Astrocyte (in vitro differentiated cells and primary cell): ENCODE data around the gene MCOLN1. TPM values are rescaled to one million over a fixed set of nuclear protein-coding genes. Genes with fewer than 3 reads are reported as not detected.

ENCODE experiments used
- DNase-seq: peaks from one replicate; pipeline ENCODE4 v3.0.0-alpha.2; 2010; ENCODE audit warnings: low read depth
- FAIRE-seq: peaks from 2 replicates; lab custom pipeline; 2011; peaks lifted over from hg19 to GRCh38; lab: Jason Lieb, UNC
- H2AFZ ChIP-seq: 2 replicates; pipeline ENCODE4 v1.6.0; 2012; ENCODE audit warnings: low read depth, low read length, inconsistent platforms
- H3K27ac ChIP-seq: 2 replicates; pipeline ENCODE4 v1.5.1; 2011; ENCODE audit warnings: low read depth, low read length, inconsistent platforms
- H3K27me3 ChIP-seq: 2 replicates; pipeline ENCODE4 v1.6.0; 2011; ENCODE audit warnings: low read length, inconsistent platforms; ENCODE audit not compliant: insufficient read depth
- H3K36me3 ChIP-seq: 2 replicates; pipeline ENCODE4 v1.5.1; 2011; ENCODE audit warnings: low read length, inconsistent platforms; ENCODE audit not compliant: insufficient read depth
- H3K4me1 ChIP-seq: 2 replicates; pipeline ENCODE4 v1.5.1; 2011; ENCODE audit warnings: low read length, inconsistent platforms; ENCODE audit not compliant: insufficient read depth
- H3K4me2 ChIP-seq: 2 replicates; pipeline ENCODE4 v1.6.0; 2012; ENCODE audit warnings: low read length, inconsistent platforms
- H3K4me3 ChIP-seq: 2 replicates; pipeline ENCODE4 v1.5.1; 2011; ENCODE audit warnings: low read depth, mild to moderate bottlenecking, low read length, inconsistent platforms; ENCODE audit not compliant: insufficient read depth
- H3K79me2 ChIP-seq: 2 replicates; pipeline ENCODE4 v1.6.0; 2012; ENCODE audit warnings: mild to moderate bottlenecking, low read length, inconsistent platforms; ENCODE audit not compliant: insufficient read depth
- H3K9ac ChIP-seq: 2 replicates; pipeline ENCODE4 v1.6.0; 2012; ENCODE audit warnings: mild to moderate bottlenecking, low read length, inconsistent platforms
- H3K9me3 ChIP-seq: 2 replicates; pipeline ENCODE4 v1.5.1; 2012; ENCODE audit warnings: low read depth, mild to moderate bottlenecking, low read length, inconsistent platforms; ENCODE audit not compliant: insufficient read depth
- H4K20me1 ChIP-seq: 2 replicates; pipeline ENCODE4 v1.6.0; 2012; ENCODE audit warnings: low read length, inconsistent platforms; ENCODE audit not compliant: insufficient read depth
- H3K27ac Mint-ChIP-seq: one replicate; pipeline ENCODE4 v1.8.0; 2021; ENCODE audit warnings: mild to moderate bottlenecking, mixed read lengths; ENCODE audit not compliant: unreplicated experiment
- H3K27me3 Mint-ChIP-seq: one replicate; pipeline ENCODE4 v1.8.0; 2021; ENCODE audit warnings: low read depth, mixed read lengths; ENCODE audit not compliant: unreplicated experiment
- H3K36me3 Mint-ChIP-seq: one replicate; pipeline ENCODE4 v1.8.0; 2021; ENCODE audit warnings: low read depth, mixed read lengths; ENCODE audit not compliant: unreplicated experiment
- H3K4me1 Mint-ChIP-seq: one replicate; pipeline ENCODE4 v1.8.0; 2021; ENCODE audit warnings: low read depth, mixed read lengths; ENCODE audit not compliant: unreplicated experiment
- H3K4me3 Mint-ChIP-seq: one replicate; pipeline ENCODE4 v1.8.0; 2021; ENCODE audit warnings: mild to moderate bottlenecking, moderate library complexity, mixed read lengths; ENCODE audit not compliant: unreplicated experiment
- H3K9me3 Mint-ChIP-seq: one replicate; pipeline ENCODE4 v1.8.0; 2021; ENCODE audit warnings: mild to moderate bottlenecking, mixed read lengths; ENCODE audit not compliant: unreplicated experiment
- CTCF ChIP-seq: IDR thresholded peaks from 2 replicates; pipeline ENCODE4 v1.5.1; 2011; ENCODE audit warnings: low read depth, mild to moderate bottlenecking, inconsistent platforms, low read length, moderate library complexity; ENCODE audit not compliant: insufficient read depth
- EZH2 ChIP-seq: IDR thresholded peaks from 2 replicates; pipeline ENCODE4 v1.6.1; 2012; ENCODE audit warnings: mild to moderate bottlenecking, low read length, inconsistent platforms; ENCODE audit not compliant: insufficient read depth
- total RNA-seq: library from RNA; stranded (reverse); gene quantifications from 2 replicates; pipeline ENCODE4 v1.2.1, GENCODE V29; 2021

The MCOLN1 gene
- total RNA-seq, 1 donor from 2014 or later, result 26.2 TPM

- H4K20me1 ChIP-seq, result peaks cover 4% of the 10 kb centered on the region
- no peaks in the 10 kb centered on the region for H3K9me3 ChIP-seq
- no peak for FAIRE-seq
- no peak for TF ChIP-seq EZH2
- no peak for TF ChIP-seq CTCF
- no peak overlapping the region for H3K4me2 ChIP-seq
- Mint-ChIP-seq H3K9me3 (peaks cover 2% of the 10 kb centered on the region), H3K27ac (no peak overlapping the region), H3K27me3 (no peaks in the 10 kb centered on the region), H3K36me3 (peaks cover 15% of the 10 kb centered on the region), H3K4me3 (no peak overlapping the region), H3K4me1 (no peaks in the 10 kb centered on the region)
- peaks cover 3% of the 10 kb centered on the region for H3K36me3 ChIP-seq
- no peak overlapping the region for H3K4me3 ChIP-seq
- H2AFZ ChIP-seq, result no peak overlapping the region
- no peaks in the 10 kb centered on the region for H3K79me2 ChIP-seq
- no peaks in the 10 kb centered on the region for H3K27me3 ChIP-seq
- no peak overlapping the region for H3K27ac ChIP-seq
- no peaks in the 10 kb centered on the region for H3K4me1 ChIP-seq
- no peak overlapping the region for H3K9ac ChIP-seq
- no peak for DNase-seq
Measured at GRCh38 chr19:7541828-7542443, 19.5 kb downstream of the MCOLN1 start.

GRCh38 chr19:7542556-7543348, 20.3 kb downstream of the MCOLN1 start:
- peaks cover 2% of the 10 kb centered on the region for H3K9me3 Mint-ChIP-seq
- Histone ChIP-seq H3K27me3 (no peaks in the 10 kb centered on the region), H3K9ac (no peak overlapping the region), H3K27ac (no peak overlapping the region), H4K20me1 (peaks cover 4% of the 10 kb centered on the region), H3K36me3 (peaks cover 3% of the 10 kb centered on the region), H3K9me3 (no peaks in the 10 kb centered on the region), H3K4me2 (no peak overlapping the region), H3K79me2 (no peaks in the 10 kb centered on the region), H3K4me1 (no peaks in the 10 kb centered on the region), H3K4me3 (no peak overlapping the region), H2AFZ (no peak overlapping the region)
- H3K27me3 Mint-ChIP-seq, result no peaks in the 10 kb centered on the region
- H3K36me3 Mint-ChIP-seq, result peaks cover 11% of the 10 kb centered on the region
- no peak for TF ChIP-seq EZH2
- no peak for TF ChIP-seq CTCF
- DNase-seq (no peak), FAIRE-seq (no peak)
- no peak overlapping the region for H3K4me3 Mint-ChIP-seq
- no peak overlapping the region for H3K27ac Mint-ChIP-seq
- no peaks in the 10 kb centered on the region for H3K4me1 Mint-ChIP-seq

GRCh38 chr19:7544626-7545025, 22.2 kb downstream of the MCOLN1 start:
- Histone ChIP-seq H3K36me3 (peaks cover 3% of the 10 kb centered on the region), H3K9me3 (no peaks in the 10 kb centered on the region), H2AFZ (no peak overlapping the region), H3K79me2 (no peaks in the 10 kb centered on the region), H3K9ac (no peak overlapping the region), H3K4me2 (no peak overlapping the region), H4K20me1 (peaks cover 4% of the 10 kb centered on the region), H3K27ac (no peak overlapping the region), H3K27me3 (no peaks in the 10 kb centered on the region), H3K4me3 (no peak overlapping the region), H3K4me1 (no peaks in the 10 kb centered on the region)
- DNase-seq, result no peak
- H3K36me3 Mint-ChIP-seq, result peaks cover 13% of the 10 kb centered on the region
- FAIRE-seq, result no peak
- no peaks in the 10 kb centered on the region for H3K27me3 Mint-ChIP-seq
- no peak overlapping the region for H3K27ac Mint-ChIP-seq
- H3K9me3 Mint-ChIP-seq, result peaks cover 2% of the 10 kb centered on the region
- no peaks in the 10 kb centered on the region for H3K4me1 Mint-ChIP-seq
- H3K4me3 Mint-ChIP-seq, result no peak overlapping the region
- TF ChIP-seq CTCF, result no peak
- no peak for TF ChIP-seq EZH2
